Measurements from ENCODE around the gene PRAC1. TPM values are rescaled to one million over a fixed set of nuclear protein-coding genes. Genes with fewer than 3 reads are reported as not detected.

The PRAC1 gene
- not detected for total RNA-seq

DNA sequence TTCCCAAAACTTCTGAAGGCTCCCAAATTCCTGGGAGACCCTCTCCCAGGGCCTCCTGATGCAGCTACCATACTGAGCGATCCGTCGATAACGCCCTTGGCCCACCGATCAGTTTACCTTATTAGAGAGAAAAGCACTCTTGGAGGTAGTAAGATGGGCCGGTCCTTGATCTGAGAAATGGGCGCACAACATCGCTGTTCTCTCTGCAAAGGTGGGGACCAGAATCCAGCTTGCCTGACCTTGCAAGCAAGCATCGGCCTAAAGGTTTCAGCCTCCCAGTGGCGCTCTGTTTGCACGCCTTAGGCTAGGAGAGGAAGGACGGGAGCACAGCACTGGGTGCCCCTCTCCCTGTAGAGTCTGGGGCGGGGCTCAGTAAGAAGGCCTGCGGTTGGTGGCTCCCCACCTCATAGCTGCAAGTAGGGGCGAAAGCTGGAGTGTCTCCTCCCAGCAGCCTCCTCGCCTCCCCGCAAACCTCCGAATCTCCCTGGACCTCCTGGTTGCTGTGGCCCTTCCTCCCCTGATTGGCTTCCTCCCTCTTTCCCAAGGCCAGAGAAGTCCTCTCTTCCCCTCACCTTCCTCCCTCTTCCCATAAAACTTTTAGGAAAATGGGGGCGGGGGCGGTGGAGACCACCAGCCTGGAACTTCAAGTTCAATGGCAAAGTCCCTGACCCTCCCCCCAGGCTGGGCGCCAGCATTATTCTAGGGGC lies at the start of gene PRAC1:
TSS of gene PRAC1 (minus strand) at position 318 of the 707 bp plus-strand sequence. CDS start at position 192, 126 bp downstream.
- Histone ChIP-seq H3K4me3 (no peak within 1 kb of the TSS), H3K27ac (no peak within 1 kb of the TSS), H3K9me3 (peaks cover 0 to 10% (median 0%) of the 10 kb centered on the region in 3 donors), H3K4me1 (peaks cover 14% of the 10 kb centered on the region), H3K27me3 (peaks cover 2 to 74% of the 10 kb centered on the region in 2 donors), H3K36me3 (replicated peaks in 1 of 2; ENCODE audit: insufficient read depth in 1 of 2, low read depth in 2 of 2) (no peaks in the 10 kb centered on the region)
- DNase-seq, result no peak
- 6 to 10% methylated on average over 15 to 21 of the region's 21 CpGs for WGBS, 2 donors
- no peak for ATAC-seq
- TF ChIP-seq, protein P1, sequence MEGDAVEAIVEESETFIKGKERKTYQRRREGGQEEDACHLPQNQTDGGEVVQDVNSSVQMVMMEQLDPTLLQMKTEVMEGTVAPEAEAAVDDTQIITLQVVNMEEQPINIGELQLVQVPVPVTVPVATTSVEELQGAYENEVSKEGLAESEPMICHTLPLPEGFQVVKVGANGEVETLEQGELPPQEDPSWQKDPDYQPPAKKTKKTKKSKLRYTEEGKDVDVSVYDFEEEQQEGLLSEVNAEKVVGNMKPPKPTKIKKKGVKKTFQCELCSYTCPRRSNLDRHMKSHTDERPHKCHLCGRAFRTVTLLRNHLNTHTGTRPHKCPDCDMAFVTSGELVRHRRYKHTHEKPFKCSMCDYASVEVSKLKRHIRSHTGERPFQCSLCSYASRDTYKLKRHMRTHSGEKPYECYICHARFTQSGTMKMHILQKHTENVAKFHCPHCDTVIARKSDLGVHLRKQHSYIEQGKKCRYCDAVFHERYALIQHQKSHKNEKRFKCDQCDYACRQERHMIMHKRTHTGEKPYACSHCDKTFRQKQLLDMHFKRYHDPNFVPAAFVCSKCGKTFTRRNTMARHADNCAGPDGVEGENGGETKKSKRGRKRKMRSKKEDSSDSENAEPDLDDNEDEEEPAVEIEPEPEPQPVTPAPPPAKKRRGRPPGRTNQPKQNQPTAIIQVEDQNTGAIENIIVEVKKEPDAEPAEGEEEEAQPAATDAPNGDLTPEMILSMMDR (IDR thresholded peaks at IDR 0.05), result no peak
- no peak for TF ChIP-seq POLR2A (IDR thresholded peaks at IDR 0.05)
- intact Hi-C loops (cut with DNase I), result loop anchor here (10.0 kb wide), 1 partner anchor 162 kb away; no protein-coding TSS in a partner anchor

DNA sequence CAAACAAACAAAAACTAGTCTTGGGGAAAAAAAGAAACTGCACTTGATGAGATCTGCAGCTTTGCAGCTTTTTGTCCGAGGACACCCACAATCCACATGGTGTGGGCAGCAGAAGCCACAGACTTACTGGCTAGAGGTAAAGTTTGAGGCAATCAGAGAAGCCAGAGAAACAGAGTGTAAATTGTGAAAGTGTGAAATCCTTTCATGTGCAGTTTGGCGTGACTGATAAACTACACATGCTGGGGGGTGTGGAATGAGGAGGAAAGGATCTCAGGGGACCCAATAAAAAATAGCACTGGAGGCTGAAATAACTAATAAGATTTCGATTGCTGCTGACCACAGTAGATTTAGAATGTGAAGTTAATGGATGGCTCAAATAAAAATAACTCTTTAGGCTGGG lies 48.6 kb upstream of the PRAC1 start:
- DNase-seq, result no peak
- WGBS, 2 donors, result 52 to 63% methylated on average over 3 of the region's 3 CpGs

DNA sequence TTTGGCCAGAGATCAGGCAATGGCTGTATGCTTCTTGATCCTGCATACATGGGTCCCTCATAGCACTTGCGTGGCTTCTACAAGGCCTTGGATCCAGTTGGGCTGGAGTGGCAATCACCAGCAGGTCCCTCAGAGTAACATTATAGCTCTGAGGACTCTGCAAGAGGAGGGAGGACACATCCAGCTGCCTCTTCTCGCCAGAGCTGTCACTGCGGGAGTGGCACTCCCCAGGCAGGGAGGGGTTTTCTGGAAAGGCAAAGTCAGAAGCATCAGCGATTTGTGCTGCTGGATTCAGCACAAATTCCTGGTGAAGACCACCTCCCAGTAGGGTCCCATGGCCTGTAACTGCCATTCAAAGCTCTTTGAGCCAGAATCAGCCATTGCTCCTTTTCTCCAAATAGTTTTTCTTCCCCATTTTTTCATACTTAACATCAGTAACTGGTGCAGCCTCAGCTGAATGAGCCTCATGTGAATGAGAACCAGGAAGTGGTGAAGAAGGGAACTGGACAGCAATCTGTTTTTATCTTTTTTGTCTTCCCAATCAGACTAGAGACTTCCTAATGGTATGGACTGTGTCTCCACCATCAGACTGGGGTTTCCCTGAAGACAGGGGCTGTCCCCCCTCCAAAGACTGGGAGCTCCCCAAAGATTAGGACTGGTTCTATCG lies 46.8 kb upstream of the PRAC1 start:
- no peaks in the 10 kb centered on the region for H3K4me1 ChIP-seq
- TF ChIP-seq POLR2A (IDR thresholded peaks at IDR 0.05), result no peak
- TF ChIP-seq, protein P1 (IDR thresholded peaks at IDR 0.05), result no peak
- H3K27me3 ChIP-seq, result no peaks in the 10 kb centered on the region
- 85 to 86% methylated on average over 5 of the region's 5 CpGs for WGBS, 2 donors
- H3K27ac ChIP-seq, result no peak overlapping the region
- intact Hi-C loops (cut with DNase I), result no loop called here
- H3K9me3 ChIP-seq, result no peaks in the 10 kb centered on the region
- no peaks in the 10 kb centered on the region for H3K36me3 ChIP-seq (replicated peaks in 1 of 2; ENCODE audit: insufficient read depth in 1 of 2, low read depth in 2 of 2)
- no peak for DNase-seq
- no peak overlapping the region for H3K4me3 ChIP-seq
- ATAC-seq, result no peak

More for the DNA sequence above, 48.6 kb upstream of the PRAC1 start:
- no peak overlapping the region for H3K4me3 ChIP-seq
- intact Hi-C loops (cut with DNase I), result no loop called here
- no peaks in the 10 kb centered on the region for H3K4me1 ChIP-seq
- no peaks in the 10 kb centered on the region for H3K27me3 ChIP-seq
- no peaks in the 10 kb centered on the region for H3K36me3 ChIP-seq (replicated peaks in 1 of 2; ENCODE audit: insufficient read depth in 1 of 2, low read depth in 2 of 2)
- H3K27ac ChIP-seq, result no peak overlapping the region
- no peak for ATAC-seq
- TF ChIP-seq, protein P1 (IDR thresholded peaks at IDR 0.05), result no peak
- TF ChIP-seq POLR2A (IDR thresholded peaks at IDR 0.05), result no peak
- H3K9me3 ChIP-seq, result no peaks in the 10 kb centered on the region

DNA sequence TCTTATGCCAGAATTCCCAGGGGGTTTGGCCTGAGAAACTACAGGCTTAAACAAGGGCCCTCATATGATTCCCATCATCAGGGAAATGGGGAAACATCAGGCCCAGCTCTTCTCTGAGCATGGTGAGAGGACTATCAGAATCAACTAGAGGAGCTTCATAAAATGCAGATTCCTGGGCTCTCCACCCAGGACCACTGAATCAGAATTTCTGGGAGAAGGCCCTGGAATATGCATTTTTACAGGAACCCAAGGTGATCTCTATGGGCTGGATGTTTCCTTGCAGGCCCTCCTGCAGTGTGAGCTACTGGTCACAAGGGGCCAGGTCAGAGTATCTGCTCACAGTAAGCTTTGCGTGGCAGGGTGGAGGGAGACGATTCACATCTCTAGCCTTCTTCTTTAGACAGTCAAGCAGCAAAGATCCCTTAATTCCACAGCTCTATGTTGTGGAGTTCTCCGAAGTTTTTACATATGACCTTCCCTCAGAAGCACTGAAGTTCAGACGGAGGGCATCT lies 45.0 kb upstream of the PRAC1 start:
- WGBS, 2 donors, result 62 to 68% methylated on average over 4 of the region's 4 CpGs
- ATAC-seq (no peak), DNase-seq (no peak)
- Histone ChIP-seq H3K4me3 (no peak overlapping the region), H3K4me1 (no peaks in the 10 kb centered on the region), H3K27ac (no peak overlapping the region), H3K27me3 (no peaks in the 10 kb centered on the region), H3K9me3 (no peaks in the 10 kb centered on the region), H3K36me3 (replicated peaks in 1 of 2; ENCODE audit: insufficient read depth in 1 of 2, low read depth in 2 of 2) (no peaks in the 10 kb centered on the region)
- intact Hi-C loops (cut with DNase I), result no loop called here
- TF ChIP-seq, protein P1 (IDR thresholded peaks at IDR 0.05), result no peak
- TF ChIP-seq POLR2A (IDR thresholded peaks at IDR 0.05), result no peak
